ENCODE measurements around the gene STRIP1.

Gene STRIP1

DNA sequence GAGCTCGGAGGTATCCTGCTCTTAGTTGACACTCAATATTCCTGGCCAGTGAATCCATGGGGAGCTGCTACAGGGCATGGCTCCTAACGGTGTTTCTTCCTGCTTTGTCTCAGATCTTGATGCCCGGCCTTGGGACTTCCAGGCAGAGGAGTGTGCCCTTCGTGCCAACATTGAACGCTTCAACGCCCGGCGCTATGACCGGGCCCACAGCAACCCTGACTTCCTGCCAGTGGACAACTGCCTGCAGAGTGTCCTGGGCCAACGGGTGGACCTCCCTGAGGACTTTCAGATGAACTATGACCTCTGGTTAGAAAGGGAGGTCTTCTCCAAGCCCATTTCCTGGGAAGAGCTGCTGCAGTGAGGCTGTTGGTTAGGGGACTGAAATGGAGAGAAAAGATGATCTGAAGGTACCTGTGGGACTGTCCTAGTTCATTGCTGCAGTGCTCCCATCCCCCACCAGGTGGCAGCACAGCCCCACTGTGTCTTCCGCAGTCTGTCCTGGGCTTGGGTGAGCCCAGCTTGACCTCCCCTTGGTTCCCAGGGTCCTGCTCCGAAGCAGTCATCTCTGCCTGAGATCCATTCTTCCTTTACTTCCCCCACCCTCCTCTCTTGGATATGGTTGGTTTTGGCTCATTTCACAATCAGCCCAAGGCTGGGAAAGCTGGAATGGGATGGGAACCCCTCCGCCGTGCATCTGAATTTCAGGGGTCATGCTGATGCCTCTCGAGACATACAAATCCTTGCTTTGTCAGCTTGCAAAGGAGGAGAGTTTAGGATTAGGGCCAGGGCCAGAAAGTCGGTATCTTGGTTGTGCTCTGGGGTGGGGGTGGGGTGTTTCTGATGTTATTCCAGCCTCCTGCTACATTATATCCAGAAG lies 19.4 kb downstream of the STRIP1 start:
- DNase-seq, result peak; percentile 65

DNA sequence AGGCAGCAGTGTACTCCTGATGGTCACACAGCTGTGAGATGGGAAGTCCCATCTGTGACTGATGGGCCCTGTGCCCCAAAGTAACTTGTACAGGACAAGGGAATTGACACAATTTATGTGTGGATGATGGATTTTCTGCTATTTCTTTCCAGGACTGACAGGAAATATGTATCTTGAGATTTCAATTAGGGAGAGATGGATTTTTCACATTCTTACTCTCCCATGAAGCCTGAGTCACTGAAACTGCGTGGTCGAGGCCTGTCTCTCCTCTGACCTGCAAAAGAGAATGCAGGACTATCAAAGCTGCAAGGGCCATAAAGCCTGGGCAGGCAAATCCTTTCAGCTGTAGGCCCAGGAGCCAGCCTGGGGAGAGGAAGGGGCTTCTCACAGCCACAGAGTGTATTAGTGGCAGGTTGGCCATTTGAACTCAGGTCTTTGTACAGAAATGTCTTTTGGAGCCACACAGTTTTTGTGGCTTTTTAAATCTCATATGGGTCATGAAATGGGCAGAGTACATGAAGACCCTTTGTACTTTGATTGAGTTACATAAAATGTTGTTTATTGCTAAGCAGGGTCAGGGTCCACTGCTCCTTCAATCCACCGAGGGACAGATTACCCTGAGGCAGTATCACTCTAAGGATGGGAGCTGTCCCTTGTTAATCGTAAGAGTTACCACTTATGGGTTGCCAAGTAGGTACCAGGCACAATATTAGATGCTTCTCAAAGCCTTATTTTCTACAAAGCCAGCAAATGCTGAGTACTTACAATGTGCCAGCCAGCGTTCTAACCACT lies 21.3 kb downstream of the STRIP1 start:
- no peak for DNase-seq

DNA sequence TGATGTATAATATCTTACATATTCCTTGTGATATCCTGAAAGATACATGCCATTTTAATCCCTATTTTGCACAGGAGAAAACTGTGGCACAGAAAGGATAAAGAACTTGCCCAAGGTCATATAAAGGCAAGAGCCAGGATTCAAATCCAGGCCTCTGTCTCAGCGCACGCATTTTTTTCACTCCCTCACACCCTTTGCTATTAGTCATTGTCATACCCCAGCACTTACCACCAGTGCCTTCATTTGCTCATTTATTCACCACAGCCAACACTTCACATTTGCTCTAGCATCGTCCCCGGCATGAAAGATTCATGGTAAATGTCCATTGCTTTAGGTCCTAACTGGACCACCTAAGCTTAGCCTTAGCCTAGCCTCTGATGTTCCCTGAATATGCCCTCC lies 21.9 kb downstream of the STRIP1 start:
- DNase-seq, result no peak

DNA sequence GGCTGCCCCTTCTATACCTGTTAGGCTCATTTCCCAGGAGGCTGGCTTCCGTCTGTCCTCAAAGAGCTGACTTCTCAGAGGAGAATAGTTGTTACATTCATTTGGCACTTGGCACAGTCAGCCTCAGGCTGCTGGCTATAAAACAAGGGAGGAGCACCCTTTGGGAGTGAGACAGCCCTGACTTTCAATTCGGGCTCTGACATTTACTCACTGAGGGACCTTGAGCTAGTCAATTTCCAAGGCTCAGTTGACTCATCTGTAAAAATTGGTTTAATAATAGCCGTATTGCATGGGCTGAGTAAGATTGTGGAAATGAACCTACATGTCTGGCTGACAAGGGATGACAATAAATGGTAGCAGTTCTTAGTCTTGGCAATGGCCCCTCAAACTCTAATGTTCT lies 22.4 kb downstream of the STRIP1 start:
- no peak for DNase-seq

DNA sequence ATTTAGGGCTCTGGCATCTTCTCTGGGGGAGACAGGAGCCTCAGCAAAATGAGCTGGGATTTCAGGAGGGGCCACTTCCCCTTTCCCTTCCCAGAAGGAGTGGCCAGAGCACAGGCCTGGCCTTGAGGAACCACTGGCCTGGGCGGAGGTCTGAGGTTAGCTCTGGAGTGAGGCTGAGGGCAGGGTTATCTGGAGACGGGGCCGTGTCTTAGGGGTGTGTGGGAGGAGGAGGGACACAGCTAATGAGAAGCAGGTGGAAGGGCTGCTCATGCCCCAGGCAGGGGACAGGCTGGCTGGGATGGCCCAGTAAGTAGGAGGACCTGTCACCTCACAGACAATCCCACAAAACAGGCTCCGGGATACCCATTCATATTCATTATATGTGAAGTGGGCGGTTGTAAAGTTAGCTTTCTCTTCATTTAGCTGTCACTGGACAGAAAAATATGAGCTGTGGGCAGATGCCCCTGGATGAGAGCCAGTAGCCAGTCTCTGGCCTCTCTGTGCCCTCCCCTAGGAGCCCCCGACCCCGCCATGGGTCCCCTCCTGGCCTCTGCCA lies 23.6 kb downstream of the STRIP1 start:
- DNase-seq, result no peak

DNA sequence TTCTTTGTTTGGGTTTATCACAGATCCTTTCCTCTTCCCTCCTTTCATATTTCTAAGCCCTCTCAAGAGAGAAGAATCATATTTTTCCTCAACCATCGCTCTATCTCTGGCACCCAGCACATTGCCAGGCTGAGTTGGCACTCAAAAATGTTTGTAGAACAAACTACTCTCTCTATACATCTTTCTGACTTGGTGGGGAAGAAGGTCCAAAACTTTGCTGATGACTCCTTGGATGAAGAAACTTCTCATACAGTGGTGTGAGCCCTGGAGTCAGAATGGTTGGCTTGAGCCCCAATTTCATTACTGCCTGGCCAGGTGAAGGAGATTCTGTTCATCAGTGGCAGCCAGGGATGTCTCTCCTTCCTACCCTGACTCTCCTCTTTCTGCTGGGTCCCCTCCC lies 24.2 kb downstream of the STRIP1 start:
- DNase-seq, result no peak

DNA sequence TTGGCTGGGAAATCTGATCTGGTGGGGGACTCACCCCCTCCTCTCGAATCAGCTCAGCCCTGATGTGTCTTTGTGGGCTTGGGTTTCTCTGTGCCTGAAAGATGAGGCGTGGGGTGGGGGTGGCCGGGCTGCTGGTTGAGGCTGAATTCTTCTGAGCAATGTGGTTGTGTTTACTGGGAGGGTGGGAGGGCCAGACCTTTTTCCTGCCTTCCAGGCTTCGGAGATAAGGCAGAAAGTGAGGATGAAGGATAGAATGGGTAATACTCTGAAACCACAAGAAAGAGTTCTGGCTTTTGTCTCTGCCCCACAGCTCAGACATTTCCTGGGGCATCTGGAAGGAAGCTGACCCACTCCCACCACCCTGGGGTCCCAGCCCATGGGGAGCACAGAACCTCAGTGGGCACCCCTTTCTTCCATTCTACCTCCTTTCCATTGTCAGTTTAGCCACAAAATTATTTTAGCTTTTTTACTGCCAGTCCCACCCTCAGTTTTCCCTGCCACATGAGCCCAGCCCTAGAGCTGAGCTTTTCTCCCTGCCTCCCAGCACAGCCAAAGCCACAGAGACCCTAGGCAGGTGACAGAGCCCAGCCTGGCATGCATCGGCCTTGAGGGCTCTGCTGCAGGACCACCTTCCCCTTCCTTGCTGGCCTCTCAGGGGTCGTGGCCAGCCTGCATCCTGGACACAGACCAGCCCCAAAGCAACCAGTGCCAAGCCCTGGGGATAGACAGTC lies 24.9 kb downstream of the STRIP1 start:
- no peak for DNase-seq

DNA sequence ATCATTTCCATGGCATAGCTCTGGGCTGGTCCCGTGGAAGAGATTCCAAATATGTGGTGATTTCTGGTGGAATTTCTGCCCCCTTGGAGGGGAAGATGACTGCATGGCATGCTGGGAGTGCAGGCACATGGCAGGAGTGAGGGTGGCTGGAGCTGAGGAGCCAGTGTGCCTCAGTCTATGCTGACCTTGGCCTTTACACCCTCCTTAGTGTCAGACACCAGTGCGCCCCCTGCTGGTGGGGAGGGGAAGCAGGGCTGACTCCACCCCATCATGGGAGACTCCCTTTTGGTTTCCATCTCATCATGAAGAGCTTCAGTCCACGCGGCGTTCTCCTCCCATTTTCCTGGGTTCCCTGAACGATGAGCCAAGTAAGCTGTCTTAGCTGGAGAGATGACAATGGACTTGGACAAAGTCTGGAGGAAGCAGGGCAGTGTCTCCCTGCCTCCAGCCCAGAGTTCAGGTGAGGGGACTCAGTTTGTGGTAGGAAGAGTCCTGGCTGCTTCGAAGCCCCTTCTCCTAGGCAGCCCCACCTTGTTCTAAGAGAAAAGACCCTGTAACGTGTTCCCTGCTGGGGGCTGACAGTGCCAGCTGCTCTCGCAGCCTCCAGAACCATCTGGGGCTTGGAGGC lies 25.7 kb downstream of the STRIP1 start:
- peak; percentile 70 for DNase-seq

DNA sequence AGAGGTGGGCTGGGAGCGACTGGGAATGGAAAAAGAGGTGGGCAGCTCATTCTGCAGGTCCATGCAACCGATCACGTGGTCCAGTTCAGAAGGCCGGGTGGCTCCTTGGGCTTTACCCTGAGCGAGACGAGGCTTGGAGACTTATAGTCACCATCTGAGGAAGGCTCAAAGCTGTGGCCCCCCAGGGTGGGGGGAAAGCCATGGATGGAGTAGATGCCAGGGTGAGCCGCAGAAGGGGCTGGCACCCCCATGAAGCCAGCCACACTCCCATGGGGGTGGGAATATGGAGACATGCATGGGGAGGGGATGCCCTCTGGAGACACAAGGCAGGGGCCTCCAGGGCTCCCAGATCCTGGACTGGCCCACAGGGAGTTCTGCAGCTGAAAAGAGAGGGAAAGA lies 26.2 kb downstream of the STRIP1 start:
- DNase-seq, result no peak

DNA sequence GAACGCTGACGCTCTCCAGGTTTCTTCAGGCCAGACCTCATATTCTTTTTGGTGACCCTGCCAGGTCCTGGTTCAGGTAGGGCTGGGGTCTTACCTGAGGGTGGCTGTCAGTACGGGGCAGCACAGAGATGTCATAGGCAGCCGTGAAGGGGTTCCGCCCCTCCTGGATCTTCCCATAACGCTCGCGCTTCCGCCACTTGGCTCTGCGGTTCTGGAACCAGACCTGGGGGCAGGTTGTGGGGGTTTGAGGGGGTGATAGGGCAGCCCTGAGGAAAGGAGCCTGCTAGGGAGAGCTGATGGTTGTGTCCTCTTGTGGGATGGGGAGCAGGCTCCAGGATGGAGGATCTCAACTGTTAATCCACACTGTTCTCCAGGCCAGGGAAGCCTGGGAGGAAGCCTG lies 26.9 kb downstream of the STRIP1 start:
- DNase-seq, result no peak

DNA sequence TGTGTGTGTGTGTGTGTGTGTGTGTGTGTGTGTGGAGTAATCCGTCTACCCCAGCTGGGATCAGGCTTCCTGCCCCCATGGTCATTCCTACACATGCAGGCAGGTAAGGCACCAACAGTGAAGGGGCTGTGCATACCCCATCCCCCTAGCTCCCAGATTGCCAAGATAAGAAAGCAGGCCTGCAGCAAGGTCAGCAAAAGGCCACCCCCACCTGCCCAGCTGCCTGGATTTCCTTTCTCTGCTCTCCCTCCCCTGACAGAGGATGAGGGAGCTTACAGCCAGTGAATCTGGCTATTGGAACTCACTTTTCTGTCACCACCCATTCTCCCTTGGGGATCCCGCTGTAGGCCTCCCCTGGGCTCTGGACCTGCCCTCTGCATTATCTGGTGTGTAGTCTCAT lies 28.2 kb downstream of the STRIP1 start:
- no peak for DNase-seq

DNA sequence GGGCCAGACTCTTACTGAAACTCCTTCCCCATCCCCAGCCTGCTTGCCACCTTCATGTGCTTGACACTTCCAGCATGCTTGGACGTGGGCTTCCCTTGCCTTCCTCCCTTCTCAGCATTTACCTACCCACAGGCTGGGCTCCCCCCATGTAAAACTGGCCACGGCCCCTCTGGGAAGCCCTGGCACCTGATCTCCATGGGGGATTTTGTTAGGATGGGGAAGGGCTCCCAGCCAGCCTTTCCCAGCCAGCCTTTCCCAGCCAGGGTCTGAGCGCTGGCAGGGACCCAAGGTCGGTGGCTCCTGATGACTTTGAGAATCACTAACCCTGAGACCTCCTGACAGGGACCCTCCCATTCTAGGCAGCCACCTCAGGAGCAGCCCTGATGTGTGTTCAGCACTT lies 29.4 kb downstream of the STRIP1 start:
- DNase-seq, result no peak

DNA sequence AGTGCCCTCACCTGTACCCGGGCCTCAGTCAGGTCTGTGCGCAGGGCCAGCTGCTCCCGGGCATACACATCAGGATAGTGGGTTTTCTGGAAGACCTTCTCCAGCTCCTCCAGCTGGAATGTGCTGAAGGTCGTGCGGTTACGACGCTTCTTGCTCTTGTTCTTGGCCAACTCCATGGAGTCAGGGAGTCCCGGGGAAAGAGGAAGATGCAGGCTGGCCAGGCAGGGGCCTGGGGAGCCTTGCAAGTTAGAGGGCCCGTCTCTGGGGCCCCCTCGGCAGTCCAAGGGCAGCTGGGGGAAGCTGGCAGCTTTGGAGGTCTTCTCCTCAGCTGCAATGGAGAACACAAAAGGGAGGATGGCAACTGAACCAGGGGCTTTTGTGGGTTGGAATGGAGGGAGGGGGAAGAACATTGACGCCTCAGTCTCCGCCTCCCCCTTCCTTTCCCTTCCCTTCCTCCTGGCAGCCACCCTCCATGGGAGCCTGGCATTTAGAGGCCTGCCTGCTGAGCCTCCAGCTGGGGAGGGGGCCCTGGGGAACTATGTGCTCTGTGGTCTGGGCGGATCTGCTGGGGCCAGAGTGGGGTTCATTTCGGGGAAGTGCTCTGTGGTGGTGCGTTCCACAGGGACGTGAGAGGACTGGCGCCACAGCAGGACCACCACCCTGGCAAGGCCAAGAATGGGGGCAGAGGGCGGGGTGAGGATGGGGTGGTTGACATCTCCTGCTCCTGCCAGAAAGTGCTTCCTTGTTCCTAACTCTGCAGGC lies 30.3 kb downstream of the STRIP1 start:
- DNase-seq, result no peak

DNA sequence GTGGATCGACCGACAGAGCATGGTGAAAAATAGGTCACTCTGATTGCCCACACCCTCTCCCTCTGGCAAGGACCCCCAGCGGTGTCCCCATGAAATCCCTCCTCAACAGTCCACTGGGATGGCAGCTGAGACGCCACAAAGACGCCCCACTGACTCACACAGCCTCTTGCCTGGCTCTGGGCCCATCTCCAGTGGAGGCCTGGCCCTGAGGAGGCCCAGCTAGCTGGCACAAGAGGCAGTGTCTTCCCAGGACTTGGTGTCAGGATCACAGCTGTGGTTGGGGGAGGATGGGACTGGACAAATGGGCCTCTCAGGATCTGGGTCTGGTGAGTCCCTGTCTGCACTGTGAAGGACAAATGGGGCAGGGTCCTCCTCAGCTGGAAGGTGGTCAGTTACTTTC lies 31.4 kb downstream of the STRIP1 start:
- no peak for DNase-seq

DNA sequence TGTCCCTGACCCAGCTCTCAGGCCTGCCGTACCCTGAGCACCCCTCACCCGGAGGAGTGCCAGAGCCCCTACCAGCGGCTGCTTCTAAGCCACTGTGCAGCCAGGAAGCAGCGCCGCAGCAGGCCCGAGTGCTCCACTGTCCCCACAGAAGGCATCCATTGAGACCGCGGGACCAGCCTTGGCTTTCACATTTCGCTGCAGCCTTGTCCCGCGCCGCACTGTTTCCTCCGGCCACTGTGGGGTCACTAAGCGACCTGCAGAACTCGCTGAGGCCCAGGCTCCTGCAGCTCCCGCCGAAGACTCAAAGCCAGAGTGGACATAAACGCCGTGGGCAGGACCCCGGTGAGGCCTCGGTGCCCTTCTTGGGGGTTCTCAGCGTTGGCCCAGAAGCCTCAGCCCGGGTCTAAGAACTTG lies 33.1 kb downstream of the STRIP1 start:
- no peak for DNase-seq

DNA sequence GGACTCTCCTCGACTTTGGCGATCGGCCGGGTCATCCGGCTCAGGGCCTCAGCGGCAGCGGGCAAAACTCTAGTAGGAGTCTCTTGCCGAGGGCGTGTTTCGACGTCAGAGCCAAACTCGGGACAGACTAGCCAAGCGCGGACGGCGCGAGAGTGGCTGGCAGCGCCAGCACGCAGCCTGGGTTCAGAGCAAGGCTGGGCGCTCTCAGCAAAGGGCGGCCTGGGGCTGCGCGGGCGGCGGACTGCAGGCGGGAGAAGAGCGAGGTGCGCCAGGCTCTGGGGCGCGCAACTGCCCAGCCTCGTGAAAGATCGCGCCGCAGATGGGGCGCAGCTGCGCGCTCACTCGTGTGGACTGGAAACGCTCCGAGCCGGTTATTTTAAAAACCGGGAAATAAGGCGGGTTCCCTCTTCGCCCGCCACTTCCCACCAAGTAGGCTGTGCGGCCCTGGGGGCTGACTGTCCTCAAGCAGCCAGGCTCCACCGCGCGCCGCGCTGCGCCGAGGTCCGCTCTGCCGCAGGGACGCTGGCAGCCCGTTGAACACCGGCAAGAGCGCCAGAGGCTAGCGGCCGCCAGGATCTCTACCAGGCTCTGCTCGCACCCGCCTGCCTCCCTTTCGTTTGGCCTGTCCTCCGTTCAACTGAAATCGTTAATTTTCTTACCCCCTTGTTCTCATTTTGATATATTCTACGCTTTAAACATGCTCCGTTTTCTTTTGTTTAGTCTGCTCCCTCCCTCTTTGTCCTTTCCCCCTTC lies 33.6 kb downstream of the STRIP1 start:
- DNase-seq, result no peak

DNA sequence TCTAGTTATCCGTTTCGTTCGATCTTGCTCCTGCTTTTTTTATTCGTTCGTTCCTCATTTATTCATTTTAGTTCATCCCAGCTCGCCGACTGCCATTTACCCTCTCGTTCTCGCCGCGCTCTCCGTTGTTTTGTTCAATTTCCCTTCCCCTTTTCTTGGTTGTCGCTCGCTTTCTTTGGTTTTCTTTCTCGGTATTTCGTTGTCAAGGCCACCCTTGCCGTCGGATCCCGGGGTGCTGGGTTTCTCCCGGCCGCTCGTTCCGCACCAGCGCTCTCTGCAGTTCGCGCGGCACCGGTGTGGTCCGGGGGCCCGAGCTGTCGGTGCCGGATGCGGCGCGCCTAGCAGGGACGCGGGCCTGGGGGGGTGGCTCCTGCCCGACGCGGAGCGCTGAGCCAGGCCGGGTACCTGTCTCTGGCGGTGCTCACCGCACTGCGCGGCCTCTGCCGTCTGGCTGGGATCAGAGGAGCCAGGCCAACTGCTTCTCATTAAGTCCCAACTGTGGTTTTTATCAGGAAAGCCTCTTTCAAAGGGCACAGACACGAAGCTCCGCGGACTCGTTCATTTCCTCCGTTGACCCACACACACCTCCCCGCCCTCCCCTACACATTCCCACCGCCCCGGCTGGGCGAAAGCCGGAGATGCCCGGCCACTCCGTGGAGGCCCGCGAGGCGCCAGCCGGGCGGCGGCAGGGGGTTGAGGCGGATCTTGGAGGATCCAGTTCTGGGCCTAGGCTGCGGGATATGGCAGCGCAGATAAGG lies 34.4 kb downstream of the STRIP1 start:
- no peak for DNase-seq

DNA sequence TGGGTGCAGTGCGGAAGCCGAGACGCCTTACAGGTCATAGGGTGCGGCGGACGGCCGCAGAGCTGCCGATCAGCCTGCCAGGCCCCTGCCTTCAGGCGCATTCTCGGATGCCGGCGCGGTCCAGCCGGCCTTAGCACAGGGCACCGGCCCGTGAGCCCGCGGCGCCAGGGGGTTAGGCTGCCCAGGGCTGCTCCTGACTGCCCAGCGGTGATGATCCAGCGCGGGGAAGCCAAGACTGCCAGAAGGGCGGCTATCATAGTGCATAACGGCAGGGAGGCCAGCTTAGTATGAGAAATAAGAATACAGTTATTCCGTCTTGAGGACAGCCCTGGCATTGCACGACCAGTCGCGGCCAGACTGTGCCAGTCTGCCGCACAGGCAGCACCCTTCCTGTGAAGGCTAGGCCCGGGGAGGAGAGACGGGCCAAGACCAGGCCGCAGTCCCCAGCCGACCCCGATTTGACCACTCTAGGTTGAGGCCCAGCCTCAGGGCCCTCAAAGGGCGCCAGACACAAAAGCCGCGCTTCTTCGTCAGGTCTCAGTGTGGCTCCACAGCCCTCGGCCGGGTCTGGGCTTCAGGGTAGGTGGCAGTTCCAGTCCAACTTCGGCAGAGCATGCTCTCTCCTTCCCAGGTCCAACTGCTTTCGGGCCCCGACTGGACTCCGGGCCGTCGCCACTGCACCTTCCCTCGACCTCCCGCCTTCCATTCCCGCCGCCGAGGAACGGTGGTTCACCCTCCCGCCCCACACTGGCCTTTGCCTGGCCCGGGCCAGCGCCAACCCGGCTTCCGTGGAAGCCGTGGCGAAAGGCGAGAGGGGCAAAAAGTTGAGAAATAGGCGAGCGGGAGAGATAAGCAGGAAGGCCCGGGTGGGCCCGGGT lies 35.2 kb downstream of the STRIP1 start:
- DNase-seq, result no peak

DNA sequence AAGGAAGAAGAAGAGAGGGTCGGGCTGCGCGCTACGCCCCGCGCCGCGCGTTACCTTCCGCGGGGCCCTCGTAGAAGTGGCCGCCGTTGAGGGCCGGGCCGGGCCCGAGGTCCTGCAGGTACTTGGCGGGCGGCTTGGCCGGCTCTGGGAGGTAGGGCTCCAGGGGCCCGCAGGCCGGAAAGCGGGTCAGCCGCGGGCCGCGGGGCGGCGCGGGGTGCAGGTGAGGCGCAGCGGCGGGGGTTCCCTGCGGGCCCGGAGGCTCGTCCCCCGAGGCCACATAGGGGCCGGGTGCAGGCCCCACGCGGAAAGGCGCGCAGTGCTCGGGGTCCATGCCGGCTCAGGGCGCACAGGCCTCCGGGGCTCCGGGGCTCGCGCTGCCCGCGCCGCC lies 35.9 kb downstream of the STRIP1 start:
- no peak for DNase-seq

Measured in CD4-positive, alpha-beta T cell treated with Interleukin-10 for 1 hour (primary cell).